Measurements from ENCODE around the gene HIVEP3.

DNA sequence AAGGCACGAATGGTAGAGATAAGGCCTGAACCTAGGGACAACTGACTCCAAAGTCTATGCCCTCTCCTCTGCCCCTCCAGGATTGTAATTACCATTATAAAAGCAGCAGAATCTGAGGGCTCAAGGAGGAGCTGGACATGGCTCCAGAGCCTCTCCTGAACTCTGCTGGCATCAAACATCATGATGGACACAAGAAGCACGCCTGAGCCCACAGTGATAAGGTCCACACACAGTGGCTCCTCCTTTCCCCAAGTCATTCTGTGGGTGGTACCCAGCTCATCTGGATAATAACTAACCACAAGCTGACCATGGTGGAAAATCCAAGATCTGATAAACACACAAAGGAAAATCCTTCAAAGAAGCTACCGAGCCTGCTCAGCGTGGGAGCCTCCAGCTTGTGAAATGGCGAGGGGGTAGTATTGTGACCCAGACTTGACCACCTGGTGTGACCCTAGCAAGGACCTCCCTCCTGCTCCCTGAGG is 85.2 kb downstream of the HIVEP3 start:
- TF ChIP-seq CTCF (conservative IDR thresholded peaks at IDR 0.05; ENCODE audit: low read depth, low read length) (no peak), EZH2 (IDR thresholded peaks at IDR 0.05; ENCODE audit: borderline replicate concordance, low read depth, low read length, poor library complexity, severe bottlenecking) (no peak)
